Measurements from ENCODE around the gene TMBIM1. TPM values are rescaled to one million over a fixed set of nuclear protein-coding genes. Genes with fewer than 3 reads are reported as not detected.

TMBIM1 gene
- total and polyA plus RNA-seq, 9 of the 15 experiments (the other 6 are each of a cell fraction or from before 2014, with no cell fraction given): 14.2 to 105 (median 47.0) TPM

DNA sequence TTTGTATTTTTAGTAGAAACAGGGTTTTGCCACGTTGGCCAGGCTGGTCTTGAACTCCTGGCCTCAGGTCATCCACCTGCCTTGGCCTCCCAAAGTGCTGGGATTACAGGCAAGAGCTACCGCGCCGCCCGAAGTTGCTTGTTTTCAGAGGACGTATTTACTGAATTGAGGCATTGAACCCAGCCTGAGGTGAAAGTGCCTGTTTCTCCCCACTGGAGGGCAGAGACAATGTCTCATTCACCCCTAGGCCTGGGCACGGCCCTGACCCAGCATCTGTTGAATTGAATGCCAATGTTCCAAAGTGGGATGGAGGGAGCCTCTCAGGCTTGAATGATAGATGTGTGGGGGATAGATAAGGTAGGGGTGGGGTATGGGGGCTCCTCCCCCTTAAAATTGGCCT lies 4.5 kb upstream of the TMBIM1 start:
- in situ Hi-C loops (cut with MboI): no loop called here
- no TSS peak for BruUV-seq (replicated peaks)
- POLR2A ChIA-PET: interaction anchor here (1.0 to 2.2 kb wide), 2 partner anchors 9 to 98 kb away, joined by 3 to 8 read pairs; no protein-coding TSS in a partner anchor
- Histone ChIP-seq H3K36me3 (ENCODE audit: control insufficient read depth, insufficient read depth, low read length) (no peaks in the 10 kb centered on the region), H3K4me1 (replicated peaks in 1 of 2; ENCODE audit: control insufficient read depth in 2 of 2, insufficient read depth in 2 of 2, low read length in 2 of 2) (peaks cover 32 to 39% of the 10 kb centered on the region in 2 experiments; a peak in 4 of 5 replicates), H3K4me3 (no peak overlapping the region), H3K9me1 (ENCODE audit: control insufficient read depth, insufficient read depth, low read length) (peaks cover 3% of the 10 kb centered on the region), H2AFZ (ENCODE audit: low read depth, low read length) (no peak overlapping the region), H4K20me1 (replicated peaks; ENCODE audit: control insufficient read depth, insufficient read depth, low read length) (no peaks in the 10 kb centered on the region), H3K4me2 (ENCODE audit: insufficient read depth, low read length) (no peak overlapping the region), H3K79me2 (ENCODE audit: control insufficient read depth, insufficient read depth, low read length) (peaks cover 10% of the 10 kb centered on the region), H3K9me3 (replicated peaks; ENCODE audit: control insufficient read depth, insufficient read depth, low read depth, low read length) (no peaks in the 10 kb centered on the region), H3K27me3 (ENCODE audit: control insufficient read depth in 2 of 2, insufficient read depth in 2 of 2, low read length in 2 of 2) (no peaks in the 10 kb centered on the region), H3K27ac (ENCODE audit: extremely low read depth, low read depth, low read length) (no peak overlapping the region), H3K9ac (ENCODE audit: insufficient read depth in 1 of 2, low read depth in 2 of 2, low read length in 2 of 2) (no peak overlapping the region)
- FAIRE-seq: no peak
- CTCF ChIA-PET (ENCODE audit: low intra/inter-chr PET ratio): no interaction called here
- 82% methylated on average over 7 of the region's 7 CpGs for WGBS (ENCODE audit: insufficient coverage, low coverage, missing lambda C conversion rate)
- TF ChIP-seq, protein P1, sequence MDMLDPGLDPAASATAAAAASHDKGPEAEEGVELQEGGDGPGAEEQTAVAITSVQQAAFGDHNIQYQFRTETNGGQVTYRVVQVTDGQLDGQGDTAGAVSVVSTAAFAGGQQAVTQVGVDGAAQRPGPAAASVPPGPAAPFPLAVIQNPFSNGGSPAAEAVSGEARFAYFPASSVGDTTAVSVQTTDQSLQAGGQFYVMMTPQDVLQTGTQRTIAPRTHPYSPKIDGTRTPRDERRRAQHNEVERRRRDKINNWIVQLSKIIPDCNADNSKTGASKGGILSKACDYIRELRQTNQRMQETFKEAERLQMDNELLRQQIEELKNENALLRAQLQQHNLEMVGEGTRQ (CRISPR knock-in tag; IDR thresholded peaks at IDR 0.05): no peak
- TF ChIP-seq, protein P2, sequence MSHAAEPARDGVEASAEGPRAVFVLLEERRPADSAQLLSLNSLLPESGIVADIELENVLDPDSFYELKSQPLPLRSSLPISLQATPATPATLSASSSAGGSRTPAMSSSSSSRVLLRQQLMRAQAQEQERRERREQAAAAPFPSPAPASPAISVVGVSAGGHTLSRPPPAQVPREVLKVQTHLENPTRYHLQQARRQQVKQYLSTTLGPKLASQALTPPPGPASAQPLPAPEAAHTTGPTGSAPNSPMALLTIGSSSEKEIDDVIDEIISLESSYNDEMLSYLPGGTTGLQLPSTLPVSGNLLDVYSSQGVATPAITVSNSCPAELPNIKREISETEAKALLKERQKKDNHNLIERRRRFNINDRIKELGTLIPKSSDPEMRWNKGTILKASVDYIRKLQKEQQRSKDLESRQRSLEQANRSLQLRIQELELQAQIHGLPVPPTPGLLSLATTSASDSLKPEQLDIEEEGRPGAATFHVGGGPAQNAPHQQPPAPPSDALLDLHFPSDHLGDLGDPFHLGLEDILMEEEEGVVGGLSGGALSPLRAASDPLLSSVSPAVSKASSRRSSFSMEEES (CRISPR knock-in tag; IDR thresholded peaks at IDR 0.05): no peak
- TF ChIP-seq ZNF780A (CRISPR knock-in tag; IDR thresholded peaks at IDR 0.05): no peak
- TF ChIP-seq, protein P3, sequence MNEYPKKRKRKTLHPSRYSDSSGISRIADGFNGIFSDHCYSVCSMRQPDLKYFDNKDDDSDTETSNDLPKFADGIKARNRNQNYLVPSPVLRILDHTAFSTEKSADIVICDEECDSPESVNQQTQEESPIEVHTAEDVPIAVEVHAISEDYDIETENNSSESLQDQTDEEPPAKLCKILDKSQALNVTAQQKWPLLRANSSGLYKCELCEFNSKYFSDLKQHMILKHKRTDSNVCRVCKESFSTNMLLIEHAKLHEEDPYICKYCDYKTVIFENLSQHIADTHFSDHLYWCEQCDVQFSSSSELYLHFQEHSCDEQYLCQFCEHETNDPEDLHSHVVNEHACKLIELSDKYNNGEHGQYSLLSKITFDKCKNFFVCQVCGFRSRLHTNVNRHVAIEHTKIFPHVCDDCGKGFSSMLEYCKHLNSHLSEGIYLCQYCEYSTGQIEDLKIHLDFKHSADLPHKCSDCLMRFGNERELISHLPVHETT (CRISPR knock-in tag; conservative IDR thresholded peaks at IDR 0.05 in 1 of 2, IDR thresholded peaks at IDR 0.05 in 1 of 2): no peak
- no peak for TF ChIP-seq PCBP2 (IDR thresholded peaks at IDR 0.05; ENCODE audit: low read depth, low read length, poor library complexity, severe bottlenecking)
- TF ChIP-seq PRMT5 (CRISPR knock-in tag; IDR thresholded peaks at IDR 0.05): no peak
- no peak for TF ChIP-seq KAT8 (IDR thresholded peaks at IDR 0.05; ENCODE audit: low read depth)
- ATAC-seq: no peak
- DNase-seq (ENCODE audit: extremely low read depth in 1 of 4, low spot score in 3 of 4): no peak
- intact Hi-C loops (cut with micrococcal nuclease): no loop called here
